Esophagus muscularis mucosa (tissue), 4 donors: ENCODE measurements around the gene OR4D1. TPM values are rescaled to one million over a fixed set of nuclear protein-coding genes. Genes with fewer than 3 reads are reported as not detected.

Source experiments
- DNase-seq: peaks from one replicate; pipeline ENCODE4 v3.0.0-alpha.2; 2017; ENCODE audit errors: extremely low spot score
- H3K27ac ChIP-seq, 4 donors: fragments of 200-600 bp; sonication (generic); replicated peaks in 1 of 4; 1 replicate in 3 of 4; 2 replicates in 1 of 4; pipeline ENCODE4 v1.5.1; 2016 to 2019; ENCODE audit warnings: mild to moderate bottlenecking in 1 of 4
- H3K27me3 ChIP-seq, 4 donors: fragments of 200-600 bp; sonication (generic); one replicate each; pipeline versions ENCODE4 v1.5.1 to v1.6.0; 2016 to 2019
- H3K36me3 ChIP-seq, 4 donors: fragments of 200-600 bp; sonication (generic); one replicate each; pipeline ENCODE4 v1.5.1; 2016 to 2019
- H3K4me1 ChIP-seq, 4 donors: fragments of 200-600 bp; sonication (generic); one replicate each; pipeline ENCODE4 v1.5.1; 2016 to 2019
- H3K4me3 ChIP-seq, 4 donors: fragments of 200-600 bp; sonication (generic); 1 replicate in 2 of 4; 2 replicates in 2 of 4; pipeline ENCODE4 v1.5.1; 2016 to 2019; ENCODE audit warnings: mild to moderate bottlenecking in 4 of 4, moderate library complexity in 1 of 4
- H3K9me3 ChIP-seq, 4 donors: fragments of 200-600 bp; sonication (generic); 1 replicate in 3 of 4; 2 replicates in 1 of 4; pipeline ENCODE4 v1.5.1; 2016 to 2019
- EP300 ChIP-seq: sonication (generic); formaldehyde crosslinking; IDR thresholded peaks from one replicate; pipeline ENCODE4 v1.6.1; 2017; ENCODE audit warnings: antibody characterized with exemption
- POLR2A ChIP-seq: fragments of 450-650 bp; IDR thresholded peaks from one replicate; pipeline ENCODE4 v1.6.1; 2017; ENCODE audit warnings: antibody characterized with exemption, moderate library complexity, mild to moderate bottlenecking, low read depth
- POLR2AphosphoS5 ChIP-seq, 2 donors: sonication (generic); formaldehyde crosslinking; IDR thresholded peaks; one replicate each; pipeline ENCODE4 v1.6.1; 2017; ENCODE audit warnings: antibody characterized with exemption in 2 of 2
- WGBS: methylation state at CpG from one replicate; pipeline ENCODE4 v1.1.5; 2018; 5-methylcytosine and 5-hydroxymethylcytosine counted together
- intact Hi-C: fragments of 100-400 bp; cut with DNase I; formaldehyde crosslinking; loops from one replicate; pipeline ENCODE4 v1.15.1; 2023
- total RNA-seq, 4 donors: library from RNA; depleted of rRNA; stranded (reverse); fragments of >200 nt; gene quantifications; one replicate each; pipeline versions ENCODE4 v1.1.0 to v1.2.1, GENCODE V29; 2016
- TF ChIP-seq, protein P1 (sequence below), 3 experiments: fragments of 200-600 bp in 2 of 3; fragments of 450-650 bp in 1 of 3; sonication (generic) in 2 of 3; IDR thresholded peaks; one replicate each; pipeline ENCODE4 v1.5.1; 2017 to 2019; ENCODE audit warnings: antibody characterized with exemption in 3 of 3, mild to moderate bottlenecking in 2 of 3, moderate library complexity in 1 of 3

Gene OR4D1
- total RNA-seq, 4 donors from 2014 or later, result not detected

DNA sequence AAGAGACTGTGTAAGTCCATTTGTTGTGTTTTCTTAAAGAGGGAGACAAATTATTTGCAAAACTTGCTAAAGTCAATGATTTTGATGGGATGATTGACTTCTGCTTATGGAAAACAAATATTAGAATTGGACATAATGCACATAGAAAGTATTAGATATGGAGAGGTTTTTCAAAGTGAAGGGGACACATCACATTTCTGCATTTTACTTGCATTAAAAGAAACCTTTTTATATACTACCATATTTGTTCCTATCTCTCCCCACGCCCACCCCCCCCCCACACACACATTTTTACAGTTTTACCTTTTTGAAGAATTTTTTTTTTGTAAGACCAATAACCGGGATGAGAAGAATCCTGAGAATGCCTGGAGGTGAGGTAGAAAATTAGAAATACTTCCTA, 10.0 kb downstream of the OR4D1 start:
- DNase-seq, result no peak
- H3K4me3 ChIP-seq, result no peak overlapping the region
- peaks cover 4 to 14% (median 12%) of the 10 kb centered on the region in 4 donors for H3K4me1 ChIP-seq
- H3K27ac ChIP-seq, result no peak overlapping the region
- no peaks in the 10 kb centered on the region for H3K36me3 ChIP-seq
- no peak for TF ChIP-seq POLR2A
- TF ChIP-seq POLR2AphosphoS5 (IDR thresholded peaks at IDR 0.05), result no peak
- no peak for TF ChIP-seq EP300
- TF ChIP-seq, protein P1, sequence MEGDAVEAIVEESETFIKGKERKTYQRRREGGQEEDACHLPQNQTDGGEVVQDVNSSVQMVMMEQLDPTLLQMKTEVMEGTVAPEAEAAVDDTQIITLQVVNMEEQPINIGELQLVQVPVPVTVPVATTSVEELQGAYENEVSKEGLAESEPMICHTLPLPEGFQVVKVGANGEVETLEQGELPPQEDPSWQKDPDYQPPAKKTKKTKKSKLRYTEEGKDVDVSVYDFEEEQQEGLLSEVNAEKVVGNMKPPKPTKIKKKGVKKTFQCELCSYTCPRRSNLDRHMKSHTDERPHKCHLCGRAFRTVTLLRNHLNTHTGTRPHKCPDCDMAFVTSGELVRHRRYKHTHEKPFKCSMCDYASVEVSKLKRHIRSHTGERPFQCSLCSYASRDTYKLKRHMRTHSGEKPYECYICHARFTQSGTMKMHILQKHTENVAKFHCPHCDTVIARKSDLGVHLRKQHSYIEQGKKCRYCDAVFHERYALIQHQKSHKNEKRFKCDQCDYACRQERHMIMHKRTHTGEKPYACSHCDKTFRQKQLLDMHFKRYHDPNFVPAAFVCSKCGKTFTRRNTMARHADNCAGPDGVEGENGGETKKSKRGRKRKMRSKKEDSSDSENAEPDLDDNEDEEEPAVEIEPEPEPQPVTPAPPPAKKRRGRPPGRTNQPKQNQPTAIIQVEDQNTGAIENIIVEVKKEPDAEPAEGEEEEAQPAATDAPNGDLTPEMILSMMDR (IDR thresholded peaks at IDR 0.05), result no peak
- intact Hi-C loops, result no loop called here
- WGBS, result 89% methylated on average over 2 of the region's 2 CpGs
- H3K27me3 ChIP-seq, result peaks cover 0 to 66% (median 8%) of the 10 kb centered on the region in 4 donors
- H3K9me3 ChIP-seq, result no peaks in the 10 kb centered on the region

DNA sequence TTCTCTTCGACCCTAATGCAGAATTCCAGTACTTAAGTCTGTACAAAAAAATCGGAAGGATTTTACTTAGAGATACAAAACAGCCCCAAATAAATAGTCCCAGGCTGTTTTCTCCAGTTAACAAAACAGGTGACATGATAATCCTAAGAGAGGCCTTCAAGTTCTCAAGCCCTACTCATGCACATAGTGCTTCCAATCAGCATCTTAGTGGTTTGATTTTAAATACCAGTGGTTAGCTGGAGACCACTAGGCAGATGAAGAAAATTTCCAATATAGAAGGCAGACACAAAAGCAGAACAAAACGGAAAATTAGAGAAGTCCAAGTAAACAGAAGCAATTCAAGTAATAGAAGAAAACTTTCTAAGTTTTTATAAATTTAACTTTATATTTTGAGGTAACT, 13.4 kb downstream of the OR4D1 start:
- 65% methylated on average over 3 of the region's 3 CpGs for WGBS
- no peak for DNase-seq
- no peak overlapping the region for H3K27ac ChIP-seq
- H3K4me3 ChIP-seq, result no peak overlapping the region
- intact Hi-C loops, result no loop called here
- H3K36me3 ChIP-seq, result no peaks in the 10 kb centered on the region
- no peak for TF ChIP-seq POLR2AphosphoS5 (IDR thresholded peaks at IDR 0.05)
- no peak for TF ChIP-seq POLR2A
- H3K27me3 ChIP-seq, result peaks cover 0 to 49% (median 8%) of the 10 kb centered on the region in 4 donors
- H3K9me3 ChIP-seq, result no peaks in the 10 kb centered on the region
- H3K4me1 ChIP-seq, result peaks cover 4 to 12% (median 11%) of the 10 kb centered on the region in 4 donors

DNA sequence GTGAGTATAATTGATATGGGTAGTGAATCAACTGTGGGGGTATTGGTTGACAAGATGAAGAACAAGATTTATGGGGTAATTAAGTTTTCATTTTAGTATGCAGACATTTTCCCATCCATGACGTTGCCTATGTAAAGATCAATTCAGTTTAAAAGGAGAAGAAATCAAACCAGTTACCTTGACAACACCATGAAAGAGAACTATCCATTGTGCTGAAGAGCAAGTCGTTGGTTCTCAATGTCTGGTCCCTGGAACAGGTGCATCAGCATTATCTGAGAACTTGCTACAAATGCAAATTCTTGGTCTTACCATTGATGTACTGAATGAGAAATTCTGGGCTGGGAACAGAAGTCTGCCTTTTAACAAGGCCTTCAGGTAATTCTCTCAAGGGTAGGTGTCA, 17.8 kb downstream of the OR4D1 start:
- no peaks in the 10 kb centered on the region for H3K9me3 ChIP-seq
- 17% methylated on average over 2 of the region's 2 CpGs for WGBS
- no peak overlapping the region for H3K27ac ChIP-seq
- DNase-seq, result no peak
- H3K36me3 ChIP-seq, result no peaks in the 10 kb centered on the region
- intact Hi-C loops, result no loop called here
- H3K27me3 ChIP-seq, result peaks cover 0 to 40% (median 0%) of the 10 kb centered on the region in 4 donors
- H3K4me3 ChIP-seq, result no peak overlapping the region
- TF ChIP-seq EP300 (no peak), POLR2AphosphoS5 (IDR thresholded peaks at IDR 0.05) (no peak), POLR2A (no peak)
- TF ChIP-seq, protein P1 (IDR thresholded peaks at IDR 0.05), result no peak
- H3K4me1 ChIP-seq, result no peaks in the 10 kb centered on the region

DNA sequence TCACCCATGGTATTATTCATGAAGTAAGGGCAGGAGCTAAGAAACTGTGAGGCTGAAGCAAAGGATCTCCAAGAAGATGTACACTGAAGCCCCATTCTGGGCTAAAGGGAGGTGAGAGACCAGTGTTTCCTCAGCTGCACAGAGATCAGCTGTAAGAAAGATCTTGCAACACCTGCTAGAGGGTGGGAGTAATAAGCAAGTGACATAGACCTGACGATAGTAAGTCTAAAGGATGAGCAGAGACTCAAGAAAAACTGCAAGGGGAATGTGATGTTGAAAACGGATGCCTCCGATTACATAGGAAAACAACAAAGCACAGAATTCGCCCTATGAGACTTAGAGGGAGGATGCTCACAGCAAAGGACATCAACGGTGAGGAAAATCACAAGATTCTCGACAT, 18.5 kb downstream of the OR4D1 start, which contains the start of gene OR4D2:
TSS of gene OR4D2 (plus strand) at position 301 of the 400 bp plus-strand sequence. CDS start 2,674 bp downstream, outside the sequence.
- WGBS, result 62% methylated on average over 6 of the region's 6 CpGs
- H3K9me3 ChIP-seq, result no peaks in the 10 kb centered on the region
- no peak within 1 kb of the TSS for H3K4me3 ChIP-seq
- TF ChIP-seq EP300 (no peak), POLR2AphosphoS5 (IDR thresholded peaks at IDR 0.05) (no peak), POLR2A (no peak)
- TF ChIP-seq, protein P1 (IDR thresholded peaks at IDR 0.05), result no peak
- no peak for DNase-seq
- peaks cover 0 to 36% (median 0%) of the 10 kb centered on the region in 4 donors for H3K27me3 ChIP-seq
- intact Hi-C loops, result no loop called here
- no peak within 1 kb of the TSS for H3K27ac ChIP-seq
- no peaks in the 10 kb centered on the region for H3K36me3 ChIP-seq
- H3K4me1 ChIP-seq, result no peaks in the 10 kb centered on the region

DNA sequence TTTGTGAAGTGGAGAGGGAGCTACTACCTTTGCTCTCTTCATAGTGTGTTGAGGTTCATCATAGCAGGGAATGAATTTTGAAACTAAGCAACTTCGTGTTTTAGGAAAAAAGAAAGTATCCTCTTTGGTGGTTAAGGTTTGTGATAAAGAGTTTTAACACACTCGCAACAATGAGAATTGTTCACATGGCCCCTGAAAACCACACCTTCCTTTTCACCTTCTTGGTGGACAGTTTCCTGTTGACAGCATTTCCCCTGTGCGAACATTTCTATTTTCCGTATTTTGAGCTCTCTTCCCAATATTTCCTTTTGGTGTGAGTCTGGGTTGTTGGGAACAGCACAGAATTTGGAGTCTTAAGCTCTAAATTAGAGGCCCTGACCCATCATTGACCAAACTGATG, 22.4 kb downstream of the OR4D1 start:
- Histone ChIP-seq H3K4me1 (no peaks in the 10 kb centered on the region), H3K27ac (no peak overlapping the region), H3K9me3 (no peaks in the 10 kb centered on the region), H3K27me3 (peaks cover 0 to 36% (median 0%) of the 10 kb centered on the region in 4 donors), H3K36me3 (no peaks in the 10 kb centered on the region), H3K4me3 (no peak overlapping the region)
- 50% methylated on average over 4 of the region's 4 CpGs for WGBS
- intact Hi-C loops, result no loop called here
- TF ChIP-seq, protein P1 (IDR thresholded peaks at IDR 0.05), result no peak
- TF ChIP-seq POLR2AphosphoS5 (IDR thresholded peaks at IDR 0.05), result no peak
- no peak for TF ChIP-seq POLR2A
- TF ChIP-seq EP300, result no peak
- peak; percentile 19 for DNase-seq
